Adrenal gland (tissue), 12 donors: ENCODE measurements around the gene CPA5. TPM values are rescaled to one million over a fixed set of nuclear protein-coding genes. Genes with fewer than 3 reads are reported as not detected.

Experiments used
- DNase-seq, 7 donors: peaks; one replicate each; pipeline ENCODE4 v3.0.0-alpha.2; 2019 to 2020
- H3K27ac ChIP-seq, 5 donors: fragments of 200-600 bp; sonication (generic) in 4 of 5; 1 replicate in 3 of 5; 2 replicates in 2 of 5; pipeline versions ENCODE4 v1.5.1 to v1.8.0; 2016 to 2020; ENCODE audit warnings: mild to moderate bottlenecking in 1 of 5
- H3K27me3 ChIP-seq: fragments of 200-600 bp; 2 replicates; pipeline ENCODE4 v1.8.0; 2021
- H3K36me3 ChIP-seq, 2 donors: fragments of 200-600 bp; replicated peaks in 1 of 2; 1 replicate in 1 of 2; 2 replicates in 1 of 2; pipeline versions ENCODE4 v1.5.1 to v1.8.0; 2018 to 2022
- H3K4me1 ChIP-seq, 2 donors: fragments of 200-600 bp; replicated peaks in 1 of 2; 1 replicate in 1 of 2; 2 replicates in 1 of 2; pipeline versions ENCODE4 v1.5.1 to v1.8.0; 2018 to 2021
- H3K4me3 ChIP-seq, 4 donors: fragments of 200-600 bp; sonication (generic) in 3 of 4; one replicate each; pipeline ENCODE4 v1.5.1; 2016 to 2018
- H3K9me3 ChIP-seq, 3 donors: fragments of 200-600 bp; sonication (generic) in 1 of 3; replicated peaks in 1 of 3; 1 replicate in 2 of 3; 2 replicates in 1 of 3; pipeline versions ENCODE4 v1.5.1 to v1.8.0; 2016 to 2021
- POLR2A ChIP-seq, 2 donors: fragments of 450-650 bp; IDR thresholded peaks; one replicate each; pipeline ENCODE4 v1.6.1; 2017; ENCODE audit warnings: antibody characterized with exemption in 2 of 2, mild to moderate bottlenecking in 2 of 2, moderate library complexity in 1 of 2
- WGBS, 4 donors: extraction: QIAGEN DNeasy Blood & Tissue Kit in 2 of 4; methylation state at CpG; one replicate each; pipeline versions ENCODE4 v1.1.5 to v1.1.7; 2013 to 2017; 5-methylcytosine and 5-hydroxymethylcytosine counted together
- intact Hi-C, 2 donors: fragments of 100-400 bp; cut with DNase I; formaldehyde crosslinking; loops; one replicate each; pipeline versions ENCODE4 v1.14.1 to v1.15.0; 2022 to 2023
- polyA plus RNA-seq, 3 donors: library from polyadenylated mRNA; stranded (reverse); fragments of 200-250 nt in 2 of 3; fragments of 350-450 nt in 1 of 3; fragmentation: Illumina TruSeq in 1 of 3; extraction: RNeasy Lipid Tissue Mini Kit (QIAGEN cat#74804) in 1 of 3; gene quantifications; one replicate each; pipeline ENCODE4 v1.2.3, GENCODE V29; 2013 to 2014
- total RNA-seq, 9 donors: library from RNA; depleted of rRNA in 4 of 9; stranded (reverse); fragments of >200 nt in 4 of 9; fragments of 120-200 nt in 1 of 9; fragmentation: NEBNext Ultra II Directional in 1 of 9; extraction: Animal tissue kit (Norgen Biotek cat#: 25700) in 1 of 9; gene quantifications; one replicate each; pipeline versions ENCODE4 v1.1.0 to v1.2.4, GENCODE V29; 2013 to 2023
- TF ChIP-seq, protein P1 (sequence below), 6 experiments: fragments of 450-650 bp in 4 of 6; fragments of 200-600 bp in 2 of 6; sonication (generic) in 1 of 6; IDR thresholded peaks; 1 replicate in 5 of 6; 2 replicates in 1 of 6; pipeline versions ENCODE4 v1.5.1 to v1.8.0; 2016 to 2021; ENCODE audit warnings: antibody characterized with exemption in 6 of 6, mild to moderate bottlenecking in 2 of 6, moderate library complexity in 1 of 6
- donor health status: healthy with polysubstance abuse.
- donor health status: Bipolar disorder and iron deficiency.
- donor health status: DM: yes; HTN: yes; CAD: no.
- donor health status: DM: no; HTN: no; CAD: no.
- donor health status: DM: no; HTN: no; CAD: no.
- donor health status: DM: yes; HTN: yes; CAD: no.

Gene CPA5
- total and polyA plus RNA-seq, 12 donors: 0.24 to 0.65 (median 0.29) TPM; not detected in 8

DNA sequence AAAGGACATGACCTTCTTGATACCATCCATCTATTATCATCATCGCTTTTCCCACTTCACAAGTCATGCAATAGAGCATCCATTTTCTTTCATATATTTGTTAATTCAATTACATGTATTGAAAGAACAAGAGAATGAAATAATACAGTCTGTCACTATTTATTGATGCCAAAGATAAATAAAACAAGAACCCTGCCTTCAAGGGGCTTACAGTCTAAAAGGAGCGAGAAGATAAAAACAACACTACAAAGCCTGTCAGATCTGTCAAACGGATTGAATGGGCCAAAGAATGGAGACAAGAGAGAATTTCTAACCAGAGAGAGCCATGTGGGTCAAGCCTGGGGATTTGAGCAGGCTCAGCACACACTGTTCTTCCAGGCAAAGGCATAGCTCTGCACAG lies 15.9 kb downstream of the CPA5 start:
- H3K4me1 ChIP-seq: peaks cover 12 to 34% of the 10 kb centered on the region in 2 donors
- H3K27ac ChIP-seq: no peak overlapping the region
- H3K36me3 ChIP-seq: no peaks in the 10 kb centered on the region
- intact Hi-C loops: no loop called here
- TF ChIP-seq, protein P1, sequence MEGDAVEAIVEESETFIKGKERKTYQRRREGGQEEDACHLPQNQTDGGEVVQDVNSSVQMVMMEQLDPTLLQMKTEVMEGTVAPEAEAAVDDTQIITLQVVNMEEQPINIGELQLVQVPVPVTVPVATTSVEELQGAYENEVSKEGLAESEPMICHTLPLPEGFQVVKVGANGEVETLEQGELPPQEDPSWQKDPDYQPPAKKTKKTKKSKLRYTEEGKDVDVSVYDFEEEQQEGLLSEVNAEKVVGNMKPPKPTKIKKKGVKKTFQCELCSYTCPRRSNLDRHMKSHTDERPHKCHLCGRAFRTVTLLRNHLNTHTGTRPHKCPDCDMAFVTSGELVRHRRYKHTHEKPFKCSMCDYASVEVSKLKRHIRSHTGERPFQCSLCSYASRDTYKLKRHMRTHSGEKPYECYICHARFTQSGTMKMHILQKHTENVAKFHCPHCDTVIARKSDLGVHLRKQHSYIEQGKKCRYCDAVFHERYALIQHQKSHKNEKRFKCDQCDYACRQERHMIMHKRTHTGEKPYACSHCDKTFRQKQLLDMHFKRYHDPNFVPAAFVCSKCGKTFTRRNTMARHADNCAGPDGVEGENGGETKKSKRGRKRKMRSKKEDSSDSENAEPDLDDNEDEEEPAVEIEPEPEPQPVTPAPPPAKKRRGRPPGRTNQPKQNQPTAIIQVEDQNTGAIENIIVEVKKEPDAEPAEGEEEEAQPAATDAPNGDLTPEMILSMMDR (IDR thresholded peaks at IDR 0.05): no peak
- no peak for TF ChIP-seq POLR2A (IDR thresholded peaks at IDR 0.05)
- no peak overlapping the region for H3K4me3 ChIP-seq
- H3K27me3 ChIP-seq: no peaks in the 10 kb centered on the region
- WGBS, 4 donors: 89 to 98% (median 97%) methylated on average over 3 of the region's 3 CpGs
- DNase-seq: no peak
- peaks cover 0 to 7% (median 0%) of the 10 kb centered on the region in 3 donors for H3K9me3 ChIP-seq

DNA sequence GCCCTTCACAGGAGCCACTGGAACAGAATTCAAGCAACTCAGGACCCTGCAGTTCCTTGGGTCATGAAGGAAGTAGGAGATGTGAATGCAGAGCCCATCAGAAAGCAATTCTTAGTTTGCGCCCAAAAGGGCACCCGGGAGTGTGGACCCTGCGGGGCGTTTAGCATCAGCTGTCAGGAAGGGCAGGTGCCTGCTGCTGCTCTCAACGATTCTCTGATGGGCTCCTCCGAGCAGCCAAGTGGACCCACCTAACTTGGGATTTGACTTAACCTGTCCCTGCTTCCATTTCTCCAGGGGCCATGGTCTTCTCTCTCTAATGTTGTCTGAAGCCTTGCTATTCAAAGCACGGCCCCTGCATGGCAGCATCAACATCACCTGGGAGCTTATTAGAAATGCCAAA lies 17.1 kb downstream of the CPA5 start:
- DNase-seq: peak in 1 of 7 donors; percentile 3
- Histone ChIP-seq H3K4me3 (no peak overlapping the region), H3K9me3 (peaks cover 0 to 7% (median 0%) of the 10 kb centered on the region in 3 donors), H3K27me3 (no peaks in the 10 kb centered on the region), H3K4me1 (peaks cover 9 to 35% of the 10 kb centered on the region in 2 donors), H3K27ac (no peak overlapping the region), H3K36me3 (no peaks in the 10 kb centered on the region)
- intact Hi-C loops: no loop called here
- 93 to 97% (median 95%) methylated on average over 3 to 7 of the region's 7 CpGs for WGBS, 4 donors
- TF ChIP-seq, protein P1 (IDR thresholded peaks at IDR 0.05): no peak
- TF ChIP-seq POLR2A (IDR thresholded peaks at IDR 0.05): no peak

DNA sequence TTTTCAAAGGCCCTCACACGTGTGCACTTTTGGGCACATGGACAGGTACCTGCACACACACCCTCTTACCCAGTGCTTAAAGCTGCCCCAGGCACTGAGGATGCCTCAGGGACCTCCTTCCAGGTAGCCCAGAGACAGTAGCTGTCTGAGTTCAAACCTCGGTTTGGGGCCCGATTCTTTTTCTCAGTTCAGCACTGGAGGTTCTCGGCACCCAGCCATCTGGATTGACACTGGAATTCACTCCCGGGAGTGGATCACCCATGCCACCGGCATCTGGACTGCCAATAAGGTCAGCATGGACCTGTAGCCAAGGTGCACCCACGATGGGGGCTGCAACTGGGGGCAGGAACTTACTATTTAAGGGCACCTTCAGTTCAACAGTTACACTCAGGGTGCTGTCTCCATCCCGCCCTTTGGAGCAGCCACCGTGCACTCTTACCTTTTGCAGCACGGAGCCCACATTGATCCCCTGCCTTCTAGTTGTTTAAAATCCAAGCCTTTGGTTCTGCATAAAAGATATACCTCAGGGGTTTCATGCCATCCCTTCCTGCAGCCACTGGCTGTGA lies 17.7 kb downstream of the CPA5 start:
- H3K4me1 ChIP-seq: peaks cover 3 to 28% of the 10 kb centered on the region in 2 donors
- WGBS, 4 donors: 95 to 98% (median 96%) methylated on average over 4 to 10 of the region's 10 CpGs
- H3K9me3 ChIP-seq: peaks cover 0 to 7% (median 0%) of the 10 kb centered on the region in 3 donors
- DNase-seq: peak in 1 of 7 donors; percentile 3
- intact Hi-C loops: no loop called here
- no peak overlapping the region for H3K4me3 ChIP-seq
- no peaks in the 10 kb centered on the region for H3K36me3 ChIP-seq
- no peak for TF ChIP-seq POLR2A (IDR thresholded peaks at IDR 0.05)
- TF ChIP-seq, protein P1 (IDR thresholded peaks at IDR 0.05): no peak
- no peaks in the 10 kb centered on the region for H3K27me3 ChIP-seq
- no peak overlapping the region for H3K27ac ChIP-seq

GRCh38 chr7:130363026-130363847 lies 18.6 kb downstream of the CPA5 start:
- peak overlapping the region in 2 of 5 donors; percentile 82 to 90 for H3K27ac ChIP-seq
- peaks cover 0 to 7% (median 0%) of the 10 kb centered on the region in 3 donors for H3K9me3 ChIP-seq
- no peaks in the 10 kb centered on the region for H3K27me3 ChIP-seq
- 72 to 83% (median 77%) methylated on average over 6 to 8 of the region's 8 CpGs for WGBS, 4 donors
- DNase-seq: peak; percentile 59 to 85 (median 78)
- H3K36me3 ChIP-seq: no peaks in the 10 kb centered on the region
- TF ChIP-seq POLR2A (IDR thresholded peaks at IDR 0.05): peak in 1 of 2 donors; percentile 32
- TF ChIP-seq, protein P1 (IDR thresholded peaks at IDR 0.05): no peak
- intact Hi-C loops: no loop called here
- H3K4me3 ChIP-seq: no peak overlapping the region
- peaks cover 0 to 27% of the 10 kb centered on the region in 2 donors for H3K4me1 ChIP-seq
